Measurements from ENCODE around the gene INTU. TPM values are rescaled to one million over a fixed set of nuclear protein-coding genes. Genes with fewer than 3 reads are reported as not detected.

INTU gene
- total RNA-seq, 4 donors from 2014 or later = 10.5 to 28.8 (median 18.0) TPM

GRCh38 chr4:127756906-127757305 is 124.1 kb downstream of the INTU start:
- WGBS, 2 donors = 83 to 92% methylated on average over 2 of the region's 2 CpGs
- H3K9me3 ChIP-seq = peaks cover 0 to 11% (median 0%) of the 10 kb centered on the region in 4 donors
- no peaks in the 10 kb centered on the region for H3K36me3 ChIP-seq
- no peak for DNase-seq (ENCODE audit: low spot score in 2 of 2)
- no peak overlapping the region for H3K4me3 ChIP-seq
- no peaks in the 10 kb centered on the region for H3K4me1 ChIP-seq
- TF ChIP-seq EP300 (IDR thresholded peaks at IDR 0.05) (no peak), POLR2A (IDR thresholded peaks at IDR 0.05) (no peak)
- TF ChIP-seq, protein P1, sequence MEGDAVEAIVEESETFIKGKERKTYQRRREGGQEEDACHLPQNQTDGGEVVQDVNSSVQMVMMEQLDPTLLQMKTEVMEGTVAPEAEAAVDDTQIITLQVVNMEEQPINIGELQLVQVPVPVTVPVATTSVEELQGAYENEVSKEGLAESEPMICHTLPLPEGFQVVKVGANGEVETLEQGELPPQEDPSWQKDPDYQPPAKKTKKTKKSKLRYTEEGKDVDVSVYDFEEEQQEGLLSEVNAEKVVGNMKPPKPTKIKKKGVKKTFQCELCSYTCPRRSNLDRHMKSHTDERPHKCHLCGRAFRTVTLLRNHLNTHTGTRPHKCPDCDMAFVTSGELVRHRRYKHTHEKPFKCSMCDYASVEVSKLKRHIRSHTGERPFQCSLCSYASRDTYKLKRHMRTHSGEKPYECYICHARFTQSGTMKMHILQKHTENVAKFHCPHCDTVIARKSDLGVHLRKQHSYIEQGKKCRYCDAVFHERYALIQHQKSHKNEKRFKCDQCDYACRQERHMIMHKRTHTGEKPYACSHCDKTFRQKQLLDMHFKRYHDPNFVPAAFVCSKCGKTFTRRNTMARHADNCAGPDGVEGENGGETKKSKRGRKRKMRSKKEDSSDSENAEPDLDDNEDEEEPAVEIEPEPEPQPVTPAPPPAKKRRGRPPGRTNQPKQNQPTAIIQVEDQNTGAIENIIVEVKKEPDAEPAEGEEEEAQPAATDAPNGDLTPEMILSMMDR (IDR thresholded peaks at IDR 0.05) = no peak
- H3K27me3 ChIP-seq = no peaks in the 10 kb centered on the region
- no peak overlapping the region for H3K27ac ChIP-seq

DNA sequence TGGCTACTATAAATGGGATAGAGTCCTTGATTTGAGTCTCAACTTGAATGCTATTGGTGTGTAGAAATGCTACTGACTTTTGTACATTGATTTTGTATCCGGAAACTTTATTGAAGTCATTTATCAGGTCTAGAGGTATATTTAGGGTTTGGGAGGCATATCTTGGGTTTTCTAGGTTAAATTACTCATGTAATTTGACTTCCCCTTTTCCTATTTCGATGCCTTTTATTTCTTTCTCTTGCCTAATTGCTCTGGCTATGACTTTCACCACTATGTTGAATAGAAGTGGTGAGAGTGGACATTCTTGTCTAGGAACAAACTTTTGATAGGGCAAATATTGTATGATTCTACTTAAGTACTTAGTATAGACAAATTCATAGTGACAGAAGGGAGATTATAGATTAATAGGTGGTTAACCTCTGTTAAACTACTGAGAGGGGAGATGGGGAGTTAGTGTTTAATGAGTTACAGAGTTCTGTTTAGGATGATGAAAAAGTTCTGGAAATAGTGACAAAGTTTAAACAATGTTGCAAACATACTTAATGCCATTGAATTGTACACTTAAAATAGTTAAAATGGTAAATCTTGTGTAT is 126.6 kb downstream of the INTU start:
- DNase-seq (ENCODE audit: low spot score in 2 of 2) = no peak
- Histone ChIP-seq H3K9me3 (peaks cover 0 to 8% (median 0%) of the 10 kb centered on the region in 4 donors), H3K27me3 (no peaks in the 10 kb centered on the region), H3K4me1 (no peaks in the 10 kb centered on the region), H3K27ac (no peak overlapping the region), H3K4me3 (no peak overlapping the region), H3K36me3 (no peaks in the 10 kb centered on the region)
- TF ChIP-seq POLR2A (IDR thresholded peaks at IDR 0.05) (no peak), EP300 (IDR thresholded peaks at IDR 0.05) (no peak)
- TF ChIP-seq, protein P1 (IDR thresholded peaks at IDR 0.05) = no peak
- 69 to 76% methylated on average over 2 of the region's 2 CpGs for WGBS, 2 donors

DNA sequence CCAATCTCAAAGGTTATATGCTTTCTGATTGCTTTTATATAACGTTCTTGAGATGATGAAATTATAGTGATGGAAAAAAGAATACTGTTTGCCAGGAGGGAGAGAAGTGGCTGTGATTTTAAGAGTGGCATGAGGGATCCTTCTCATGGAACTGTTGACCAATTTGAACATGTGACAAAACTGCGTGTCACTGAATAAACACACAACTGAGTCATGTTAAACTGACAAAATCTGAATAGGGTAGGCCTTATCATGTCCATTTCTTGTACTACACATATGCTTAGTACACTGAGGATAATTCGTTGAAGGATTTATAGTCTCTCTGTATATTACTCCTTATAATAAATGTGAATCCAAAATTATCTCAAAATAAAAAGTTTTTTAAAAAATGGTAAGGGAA is 127.1 kb downstream of the INTU start:
- WGBS, 2 donors = 83 to 84% methylated on average over 3 of the region's 3 CpGs
- Histone ChIP-seq H3K4me1 (no peaks in the 10 kb centered on the region), H3K9me3 (peaks cover 0 to 8% (median 0%) of the 10 kb centered on the region in 4 donors), H3K27ac (no peak overlapping the region), H3K4me3 (no peak overlapping the region), H3K36me3 (no peaks in the 10 kb centered on the region), H3K27me3 (no peaks in the 10 kb centered on the region)
- DNase-seq (ENCODE audit: low spot score in 2 of 2) = no peak
- TF ChIP-seq POLR2A (IDR thresholded peaks at IDR 0.05) = no peak
- TF ChIP-seq, protein P1 (IDR thresholded peaks at IDR 0.05) = no peak
- TF ChIP-seq EP300 (IDR thresholded peaks at IDR 0.05) = no peak

DNA sequence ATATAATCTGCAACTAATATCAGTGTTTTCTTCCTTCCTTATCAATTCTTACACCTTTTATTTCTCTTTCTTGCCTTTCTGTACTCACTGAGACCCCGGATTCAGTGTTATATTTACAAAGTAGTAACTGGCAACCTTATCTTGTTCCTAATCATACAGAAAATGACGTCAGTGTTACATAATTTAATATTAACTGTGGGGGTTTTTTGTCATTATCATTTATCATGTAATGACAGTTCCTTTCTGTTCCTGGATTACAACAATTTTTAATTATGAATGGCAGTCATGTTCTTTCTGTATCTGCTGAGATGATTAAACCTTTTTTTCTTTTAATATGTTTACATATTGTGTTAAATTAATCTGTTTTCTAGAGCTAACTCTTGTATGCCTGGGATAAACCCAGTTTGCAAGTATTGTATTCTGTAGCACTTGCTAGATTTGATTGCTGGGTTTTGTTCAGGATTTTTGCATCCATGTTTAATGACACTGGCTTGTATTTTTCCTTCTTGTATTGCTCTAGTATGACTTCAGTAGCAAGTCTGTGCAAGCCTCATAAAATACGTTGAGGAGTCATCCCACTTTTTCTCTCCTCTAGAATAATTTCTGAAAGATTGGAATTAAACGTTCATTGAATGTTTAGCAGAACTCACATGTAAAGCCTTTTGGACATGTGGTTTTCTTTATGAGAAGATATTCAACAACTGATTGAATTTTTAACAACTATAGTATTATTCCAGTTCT is 138.9 kb downstream of the INTU start:
- Histone ChIP-seq H3K4me3 (no peak overlapping the region), H3K4me1 (no peaks in the 10 kb centered on the region), H3K36me3 (no peaks in the 10 kb centered on the region), H3K9me3 (no peaks in the 10 kb centered on the region), H3K27ac (no peak overlapping the region), H3K27me3 (no peaks in the 10 kb centered on the region)
- DNase-seq (ENCODE audit: low spot score in 2 of 2) = no peak
- WGBS, 2 donors = 68 to 79% methylated on average over 4 of the region's 4 CpGs
- no peak for TF ChIP-seq EP300 (IDR thresholded peaks at IDR 0.05)

DNA sequence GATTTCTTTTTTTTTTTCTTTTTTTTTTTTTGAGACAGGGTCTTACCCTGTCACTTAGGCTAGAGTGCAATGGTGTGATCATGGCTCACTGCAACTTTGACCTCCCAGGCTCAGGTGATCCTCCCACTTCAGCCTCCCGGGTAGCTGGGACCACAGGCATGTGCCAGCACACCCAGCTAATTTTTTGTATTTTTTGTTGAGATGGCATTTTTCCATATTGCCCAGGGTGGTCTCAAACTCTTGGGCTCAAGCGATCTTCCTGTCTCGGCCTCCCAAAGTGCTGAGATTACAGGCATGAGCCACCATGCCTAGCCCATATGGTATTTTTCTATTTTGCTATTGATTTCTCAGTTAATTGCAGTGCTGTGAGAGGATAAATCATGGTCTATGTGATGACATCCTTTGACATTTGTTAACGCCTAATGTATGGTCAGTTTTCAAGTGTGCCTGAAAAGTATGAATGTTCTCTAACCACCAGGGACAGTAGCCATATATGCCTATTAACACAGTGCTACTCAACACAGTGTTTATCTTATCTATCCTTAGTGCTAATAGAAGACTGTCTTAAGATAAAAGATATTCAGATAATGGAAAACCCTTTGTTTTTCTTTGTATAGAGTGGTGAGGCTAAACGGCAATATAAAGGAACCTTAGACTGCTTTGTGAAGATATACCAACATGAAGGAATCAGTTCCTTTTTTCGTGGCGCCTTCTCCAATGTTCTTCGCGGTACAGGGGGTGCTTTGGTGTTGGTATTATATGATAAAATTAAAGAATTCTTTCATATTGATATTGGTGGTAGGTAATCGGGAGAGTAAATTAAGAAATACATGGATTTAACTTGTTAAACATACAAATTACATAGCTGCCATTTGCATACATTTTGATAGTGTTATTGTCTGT is 140.3 kb downstream of the INTU start:
- TF ChIP-seq, protein P1 (IDR thresholded peaks at IDR 0.05) = no peak
- no peak for TF ChIP-seq POLR2A (IDR thresholded peaks at IDR 0.05)
- TF ChIP-seq EP300 (IDR thresholded peaks at IDR 0.05) = no peak
- no peak overlapping the region for H3K4me3 ChIP-seq
- DNase-seq (ENCODE audit: low spot score in 2 of 2) = no peak
- 94 to 95% methylated on average over 10 of the region's 10 CpGs for WGBS, 2 donors
- H3K27me3 ChIP-seq = no peaks in the 10 kb centered on the region
- no peak overlapping the region for H3K27ac ChIP-seq
- no peaks in the 10 kb centered on the region for H3K36me3 ChIP-seq
- H3K9me3 ChIP-seq = no peaks in the 10 kb centered on the region
- no peaks in the 10 kb centered on the region for H3K4me1 ChIP-seq

Data from tibial nerve (tissue), 4 donors.